C1 segment of cervical spinal cord (tissue), 14 donors: ENCODE results near the gene SURF2.
A peak's percentile ranks its signal among the peaks of the same experiment; 100 is the strongest.

Experiments
- DNase-seq, 14 donors: peaks; one replicate each; lab custom pipeline; 2025; lab: John Stamatoyannopoulos, UW

SURF2 gene

GRCh38 chr9:133353548-133353947 lies 2.8 kb upstream of the SURF2 start:
- no peak for DNase-seq

GRCh38 chr9:133354766-133355165 lies 1.6 kb upstream of the SURF2 start:
- DNase-seq, result no peak

GRCh38 chr9:133355881-133356357 lies 431 bp upstream of the SURF2 start:
- DNase-seq, result peak in 1 of 14 donors; percentile 64

- no peak for DNase-seq
Measured at GRCh38 chr9:133357656-133358055, 1.3 kb downstream of the SURF2 start.

- peak in 1 of 14 donors; percentile 61 for DNase-seq
Measured at GRCh38 chr9:133359399-133360175, 3.2 kb downstream of the SURF2 start.

- DNase-seq, result no peak
Measured at GRCh38 chr9:133360400-133361393, 4.3 kb downstream of the SURF2 start.

GRCh38 chr9:133361507-133362092 lies 5.2 kb downstream of the SURF2 start:
- DNase-seq, result no peak

- no peak for DNase-seq
Measured at GRCh38 chr9:133362359-133363044, 6.2 kb downstream of the SURF2 start.

GRCh38 chr9:133366435-133366834 lies 10.1 kb downstream of the SURF2 start:
- no peak for DNase-seq

GRCh38 chr9:133367221-133367620 lies 10.9 kb downstream of the SURF2 start:
- no peak for DNase-seq

- DNase-seq, result no peak
Measured at GRCh38 chr9:133367778-133368177, 11.4 kb downstream of the SURF2 start.

- DNase-seq, result peak in 1 of 14 donors; percentile 53
Measured at GRCh38 chr9:133368249-133368881, 12.0 kb downstream of the SURF2 start.

- no peak for DNase-seq
Measured at GRCh38 chr9:133369422-133369821, 13.1 kb downstream of the SURF2 start.

GRCh38 chr9:133369933-133370332 lies 13.6 kb downstream of the SURF2 start:
- no peak for DNase-seq

GRCh38 chr9:133370685-133371084 lies 14.3 kb downstream of the SURF2 start:
- DNase-seq, result no peak

- DNase-seq, result no peak
Measured at GRCh38 chr9:133371261-133371711, 14.9 kb downstream of the SURF2 start.

- DNase-seq, result no peak
Measured at GRCh38 chr9:133372144-133372543, 15.8 kb downstream of the SURF2 start.

GRCh38 chr9:133374612-133375115 lies 18.3 kb downstream of the SURF2 start:
- no peak for DNase-seq

- DNase-seq, result no peak
Measured at GRCh38 chr9:133375116-133375723, 18.9 kb downstream of the SURF2 start.
